Caco-2 (cell line): Measurements from ENCODE around the gene SLC7A14. TPM values are rescaled to one million over a fixed set of nuclear protein-coding genes. Genes with fewer than 3 reads are reported as not detected.

Experiments
- BruUV-seq: library from RNA; stranded (reverse); fragments of 400-500 nt; replicated peaks from 2 replicates; lab custom pipeline; 2021; lab: Mats Ljungman, UMichigan
- CTCF ChIA-PET: fragments of 300-600 bp; sonication (Branson Sonifier 250); formaldehyde crosslinking; loops from one replicate; lab custom pipeline; 2022; ENCODE audit warnings: antibody characterized with exemption; lab: Charles Lee
- POLR2A ChIA-PET: fragments of 300-600 bp; sonication (Branson Sonifier 250); formaldehyde crosslinking; loops from one replicate; lab custom pipeline; 2022; ENCODE audit warnings: antibody characterized with exemption; lab: Charles Lee
- DNase-seq, 2 experiments: peaks; one replicate each; pipeline versions ENCODE4 v3.0.0 to v3.0.0-alpha.2; 2020 to 2022
- H3K27me3 ChIP-seq: replicated peaks from 2 replicates; pipeline ENCODE4 v1.6.0; 2011; ENCODE audit warnings: low read length; ENCODE audit not compliant: control insufficient read depth, insufficient read depth
- H3K36me3 ChIP-seq: 2 replicates; pipeline ENCODE4 v1.5.1; 2011; ENCODE audit warnings: low read length; ENCODE audit not compliant: control insufficient read depth, insufficient read depth
- H3K4me1 ChIP-seq: fragments of 250-450 bp; sonication (Bioruptor Pico); 2 replicates; pipeline ENCODE4 v1.5.1; 2020; ENCODE audit warnings: mild to moderate bottlenecking
- H3K4me3 ChIP-seq: 2 replicates; pipeline ENCODE4 v1.5.1; 2011; ENCODE audit warnings: low read depth, mild to moderate bottlenecking, control low read depth, low read length
- H3K9me3 ChIP-seq: fragments of 250-450 bp; sonication (Bioruptor Pico); 2 replicates; pipeline ENCODE4 v1.5.1; 2020; ENCODE audit warnings: mild to moderate bottlenecking, moderate library complexity
- H3K27ac Mint-ChIP-seq: one replicate; pipeline ENCODE4 v1.8.0; 2022; ENCODE audit warnings: mixed read lengths; ENCODE audit not compliant: unreplicated experiment
- H3K27me3 Mint-ChIP-seq: one replicate; pipeline ENCODE4 v1.8.0; 2022; ENCODE audit warnings: mixed read lengths; ENCODE audit not compliant: insufficient read depth, unreplicated experiment
- H3K36me3 Mint-ChIP-seq: one replicate; pipeline ENCODE4 v1.8.0; 2022; ENCODE audit warnings: mild to moderate bottlenecking, mixed read lengths; ENCODE audit not compliant: insufficient read depth, unreplicated experiment
- H3K4me1 Mint-ChIP-seq: one replicate; pipeline ENCODE4 v1.8.0; 2022; ENCODE audit warnings: low read depth, mixed read lengths; ENCODE audit not compliant: unreplicated experiment
- H3K4me3 Mint-ChIP-seq: one replicate; pipeline ENCODE4 v1.8.0; 2022; ENCODE audit warnings: mild to moderate bottlenecking, moderate library complexity, mixed read lengths; ENCODE audit not compliant: unreplicated experiment
- H3K9me3 Mint-ChIP-seq: one replicate; pipeline ENCODE4 v1.8.0; 2022; ENCODE audit warnings: mixed read lengths; ENCODE audit not compliant: unreplicated experiment
- intact Hi-C: fragments of 100-400 bp; cut with micrococcal nuclease; formaldehyde crosslinking; loops from one replicate; pipeline ENCODE4 v1.10.0; 2022; ENCODE audit not compliant: unreplicated experiment
- total RNA-seq: library from RNA; stranded (reverse); gene quantifications from 2 replicates; pipeline ENCODE4 v1.2.3, GENCODE V29; 2022
- TF ChIP-seq, protein P1 (sequence below), 2 experiments: fragments of 200-600 bp in 1 of 2; IDR thresholded peaks; 1 replicate in 1 of 2; 2 replicates in 1 of 2; pipeline versions ENCODE4 v1.5.1 to v1.8.0; 2011 to 2022; ENCODE audit warnings: antibody characterized with exemption in 1 of 2, control low read depth in 1 of 2, inconsistent platforms in 1 of 2, low read depth in 1 of 2, low read length in 1 of 2, mild to moderate bottlenecking in 1 of 2, moderate library complexity in 1 of 2; ENCODE audit not compliant: insufficient read depth in 1 of 2, severe bottlenecking in 1 of 2, unreplicated experiment in 1 of 2

Gene SLC7A14
- total RNA-seq, 1 experiment from 2014 or later, result not detected

DNA sequence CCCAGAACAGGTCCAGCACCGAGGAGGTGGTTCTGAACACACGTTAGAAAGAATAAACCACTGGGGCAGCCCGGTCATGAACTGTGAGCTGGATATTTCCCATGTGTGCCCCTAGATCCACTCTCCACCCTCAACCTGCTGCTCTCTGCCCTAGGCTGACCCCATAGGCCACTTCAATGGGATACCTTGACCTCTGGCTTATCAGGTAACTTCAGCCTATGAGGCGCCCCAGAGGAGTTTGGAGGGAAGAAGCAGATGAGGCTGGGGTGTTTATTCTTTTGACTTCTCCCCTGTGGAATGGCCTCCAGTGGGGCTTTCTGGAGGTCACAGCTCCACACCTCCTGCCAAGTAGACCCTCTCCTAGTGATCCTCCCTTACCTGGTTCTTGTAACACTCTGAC, 47.7 kb upstream of the SLC7A14 start:
- Histone ChIP-seq H3K4me1 (no peaks in the 10 kb centered on the region), H3K36me3 (no peaks in the 10 kb centered on the region), H3K9me3 (no peaks in the 10 kb centered on the region), H3K27me3 (no peaks in the 10 kb centered on the region), H3K4me3 (no peak overlapping the region)
- BruUV-seq, result no TSS peak
- H3K4me1 Mint-ChIP-seq, result no peaks in the 10 kb centered on the region
- no peaks in the 10 kb centered on the region for H3K36me3 Mint-ChIP-seq
- H3K27ac Mint-ChIP-seq, result no peak overlapping the region
- DNase-seq, result no peak
- H3K27me3 Mint-ChIP-seq, result peaks cover 4% of the 10 kb centered on the region
- POLR2A ChIA-PET, result no interaction called here
- TF ChIP-seq, protein P1, sequence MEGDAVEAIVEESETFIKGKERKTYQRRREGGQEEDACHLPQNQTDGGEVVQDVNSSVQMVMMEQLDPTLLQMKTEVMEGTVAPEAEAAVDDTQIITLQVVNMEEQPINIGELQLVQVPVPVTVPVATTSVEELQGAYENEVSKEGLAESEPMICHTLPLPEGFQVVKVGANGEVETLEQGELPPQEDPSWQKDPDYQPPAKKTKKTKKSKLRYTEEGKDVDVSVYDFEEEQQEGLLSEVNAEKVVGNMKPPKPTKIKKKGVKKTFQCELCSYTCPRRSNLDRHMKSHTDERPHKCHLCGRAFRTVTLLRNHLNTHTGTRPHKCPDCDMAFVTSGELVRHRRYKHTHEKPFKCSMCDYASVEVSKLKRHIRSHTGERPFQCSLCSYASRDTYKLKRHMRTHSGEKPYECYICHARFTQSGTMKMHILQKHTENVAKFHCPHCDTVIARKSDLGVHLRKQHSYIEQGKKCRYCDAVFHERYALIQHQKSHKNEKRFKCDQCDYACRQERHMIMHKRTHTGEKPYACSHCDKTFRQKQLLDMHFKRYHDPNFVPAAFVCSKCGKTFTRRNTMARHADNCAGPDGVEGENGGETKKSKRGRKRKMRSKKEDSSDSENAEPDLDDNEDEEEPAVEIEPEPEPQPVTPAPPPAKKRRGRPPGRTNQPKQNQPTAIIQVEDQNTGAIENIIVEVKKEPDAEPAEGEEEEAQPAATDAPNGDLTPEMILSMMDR (IDR thresholded peaks at IDR 0.05; ENCODE audit: insufficient read depth in 1 of 2, low read depth in 1 of 2, low read length in 1 of 2, severe bottlenecking in 1 of 2, unreplicated experiment in 1 of 2), result no peak
- intact Hi-C loops, result no loop called here
- H3K4me3 Mint-ChIP-seq, result no peak overlapping the region
- no peaks in the 10 kb centered on the region for H3K9me3 Mint-ChIP-seq
- CTCF ChIA-PET, result no interaction called here

DNA sequence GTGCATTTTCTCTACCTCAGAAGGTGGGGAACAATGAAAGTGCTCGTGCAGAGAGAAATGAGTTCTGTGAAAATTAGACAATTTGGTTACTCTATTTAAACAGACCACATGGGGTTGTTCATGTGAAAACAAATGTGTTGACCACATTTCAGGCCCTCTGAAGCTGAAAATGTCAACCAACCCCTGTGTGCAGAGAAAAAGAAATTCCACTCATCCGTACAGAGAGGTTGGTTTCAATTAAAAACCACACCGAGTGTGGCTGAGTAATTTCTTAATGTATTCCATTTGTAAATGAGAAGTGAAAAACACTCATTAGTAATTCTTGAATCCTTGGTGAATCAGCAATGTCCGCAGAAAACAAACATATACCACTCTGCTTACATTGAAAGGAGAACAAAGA, 46.9 kb upstream of the SLC7A14 start:
- Histone ChIP-seq H3K27me3 (no peaks in the 10 kb centered on the region), H3K4me1 (no peaks in the 10 kb centered on the region), H3K36me3 (no peaks in the 10 kb centered on the region), H3K9me3 (no peaks in the 10 kb centered on the region), H3K4me3 (no peak overlapping the region)
- TF ChIP-seq, protein P1 (IDR thresholded peaks at IDR 0.05; ENCODE audit: insufficient read depth in 1 of 2, low read depth in 1 of 2, low read length in 1 of 2, severe bottlenecking in 1 of 2, unreplicated experiment in 1 of 2), result no peak
- ChIA-PET POLR2A (no interaction called here), CTCF (no interaction called here)
- Mint-ChIP-seq H3K27me3 (peaks cover 4% of the 10 kb centered on the region), H3K4me3 (no peak overlapping the region), H3K36me3 (no peaks in the 10 kb centered on the region), H3K27ac (no peak overlapping the region), H3K9me3 (no peaks in the 10 kb centered on the region), H3K4me1 (no peaks in the 10 kb centered on the region)
- intact Hi-C loops, result no loop called here
- DNase-seq, result no peak
- no TSS peak for BruUV-seq

DNA sequence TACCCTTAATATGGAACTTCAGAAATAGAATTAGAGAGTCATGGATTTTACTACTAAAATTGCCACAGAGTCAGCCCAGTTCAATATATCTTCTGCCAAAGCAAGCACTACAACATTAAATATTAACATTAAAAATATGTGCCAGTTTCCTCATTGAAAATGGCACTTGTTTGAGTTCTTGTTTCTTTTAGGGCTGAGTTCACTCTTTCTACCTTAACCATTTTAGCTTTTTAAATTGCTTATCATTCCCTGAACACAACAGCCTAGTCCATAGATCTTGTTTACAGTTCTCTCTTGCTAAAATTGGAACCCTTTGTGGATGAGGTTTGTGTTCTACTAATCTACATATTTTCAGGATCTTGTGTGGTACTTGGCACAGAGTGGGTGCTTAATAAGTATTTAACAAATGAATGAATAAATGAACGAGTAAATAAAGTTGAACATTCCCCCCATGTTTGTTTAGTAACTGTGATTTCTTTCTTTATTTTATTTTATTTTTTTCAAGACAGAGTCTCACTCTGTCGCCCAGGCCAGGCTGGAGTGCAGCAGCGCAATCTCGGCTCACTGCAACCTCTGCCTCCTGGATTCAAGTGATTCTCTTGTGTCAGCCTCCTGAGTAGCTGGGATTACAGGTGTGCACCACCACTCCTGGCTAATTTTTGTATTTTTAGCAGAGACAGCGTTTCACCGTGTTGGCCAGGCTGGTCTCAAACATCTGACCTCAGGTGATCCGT, 46.0 kb upstream of the SLC7A14 start:
- TF ChIP-seq, protein P1 (IDR thresholded peaks at IDR 0.05; ENCODE audit: insufficient read depth in 1 of 2, low read depth in 1 of 2, low read length in 1 of 2, severe bottlenecking in 1 of 2, unreplicated experiment in 1 of 2), result no peak
- Mint-ChIP-seq H3K9me3 (no peaks in the 10 kb centered on the region), H3K27ac (no peak overlapping the region), H3K36me3 (no peaks in the 10 kb centered on the region), H3K4me1 (no peaks in the 10 kb centered on the region), H3K27me3 (peaks cover 4% of the 10 kb centered on the region), H3K4me3 (no peak overlapping the region)
- Histone ChIP-seq H3K27me3 (no peaks in the 10 kb centered on the region), H3K4me1 (no peaks in the 10 kb centered on the region), H3K4me3 (no peak overlapping the region), H3K9me3 (no peaks in the 10 kb centered on the region), H3K36me3 (no peaks in the 10 kb centered on the region)
- ChIA-PET CTCF (no interaction called here), POLR2A (no interaction called here)
- no peak for DNase-seq
- no TSS peak for BruUV-seq
- intact Hi-C loops, result no loop called here
